Epithelial cell of esophagus (primary cell): ENCODE measurements around the gene KCNT1.

Experiments used
- DNase-seq: peaks from one replicate; pipeline ENCODE4 v3.0.0; 2010; ENCODE audit warnings: low read depth
- H3K4me3 ChIP-seq: 2 replicates; pipeline ENCODE4 v1.5.1; 2011; ENCODE audit warnings: mild to moderate bottlenecking, low read length, control low read depth
- TF ChIP-seq, protein P1 (sequence below): IDR thresholded peaks from 2 replicates; pipeline ENCODE4 v1.5.1; 2011; ENCODE audit warnings: low read depth, mild to moderate bottlenecking, low read length, control low read depth, inconsistent platforms; ENCODE audit not compliant: insufficient read depth; ENCODE audit errors: missing control alignments

KCNT1 gene

DNA sequence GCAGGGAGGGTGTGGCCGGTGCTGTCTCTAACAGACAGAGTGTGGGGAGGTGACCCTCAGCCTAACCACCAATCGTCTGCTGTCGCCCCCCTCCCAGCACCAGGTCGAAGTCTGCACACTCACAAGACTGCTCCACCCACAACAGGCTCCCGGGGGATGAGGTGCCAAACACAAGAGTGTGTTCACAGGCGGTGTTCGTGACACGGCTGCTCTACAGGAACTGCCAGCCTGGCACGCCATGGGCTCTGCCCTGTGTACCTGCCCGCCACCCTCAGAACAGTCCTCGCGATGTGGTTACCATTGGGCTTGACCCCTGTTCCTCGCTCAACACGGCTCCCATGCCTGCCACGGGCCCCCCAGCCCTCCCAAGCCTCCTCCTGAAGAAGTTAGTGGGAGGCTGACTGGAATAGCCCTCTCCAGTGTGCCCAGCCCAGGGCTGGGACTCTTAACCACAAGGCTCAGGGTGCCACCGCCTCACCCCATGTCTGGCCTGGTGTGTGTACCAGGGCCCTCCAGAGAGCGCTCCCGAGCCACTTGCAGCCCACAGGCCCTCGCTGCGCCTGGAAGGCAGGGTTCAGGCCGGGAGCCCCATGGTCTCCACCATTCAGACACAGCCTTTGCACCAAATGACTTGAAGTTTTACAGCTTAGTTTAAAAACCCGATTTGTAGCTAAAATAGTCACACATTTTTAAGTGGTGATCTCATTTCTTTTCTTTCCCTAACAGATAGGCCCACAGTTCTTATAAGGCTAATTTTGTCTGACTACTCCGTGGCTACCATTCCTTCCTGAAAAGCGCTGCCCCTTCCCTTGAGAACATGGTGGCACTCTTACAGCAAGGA lies 102.8 kb downstream of the KCNT1 start:
- TF ChIP-seq, protein P1, sequence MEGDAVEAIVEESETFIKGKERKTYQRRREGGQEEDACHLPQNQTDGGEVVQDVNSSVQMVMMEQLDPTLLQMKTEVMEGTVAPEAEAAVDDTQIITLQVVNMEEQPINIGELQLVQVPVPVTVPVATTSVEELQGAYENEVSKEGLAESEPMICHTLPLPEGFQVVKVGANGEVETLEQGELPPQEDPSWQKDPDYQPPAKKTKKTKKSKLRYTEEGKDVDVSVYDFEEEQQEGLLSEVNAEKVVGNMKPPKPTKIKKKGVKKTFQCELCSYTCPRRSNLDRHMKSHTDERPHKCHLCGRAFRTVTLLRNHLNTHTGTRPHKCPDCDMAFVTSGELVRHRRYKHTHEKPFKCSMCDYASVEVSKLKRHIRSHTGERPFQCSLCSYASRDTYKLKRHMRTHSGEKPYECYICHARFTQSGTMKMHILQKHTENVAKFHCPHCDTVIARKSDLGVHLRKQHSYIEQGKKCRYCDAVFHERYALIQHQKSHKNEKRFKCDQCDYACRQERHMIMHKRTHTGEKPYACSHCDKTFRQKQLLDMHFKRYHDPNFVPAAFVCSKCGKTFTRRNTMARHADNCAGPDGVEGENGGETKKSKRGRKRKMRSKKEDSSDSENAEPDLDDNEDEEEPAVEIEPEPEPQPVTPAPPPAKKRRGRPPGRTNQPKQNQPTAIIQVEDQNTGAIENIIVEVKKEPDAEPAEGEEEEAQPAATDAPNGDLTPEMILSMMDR, result no peak
- DNase-seq, result no peak
- H3K4me3 ChIP-seq, result no peak overlapping the region

DNA sequence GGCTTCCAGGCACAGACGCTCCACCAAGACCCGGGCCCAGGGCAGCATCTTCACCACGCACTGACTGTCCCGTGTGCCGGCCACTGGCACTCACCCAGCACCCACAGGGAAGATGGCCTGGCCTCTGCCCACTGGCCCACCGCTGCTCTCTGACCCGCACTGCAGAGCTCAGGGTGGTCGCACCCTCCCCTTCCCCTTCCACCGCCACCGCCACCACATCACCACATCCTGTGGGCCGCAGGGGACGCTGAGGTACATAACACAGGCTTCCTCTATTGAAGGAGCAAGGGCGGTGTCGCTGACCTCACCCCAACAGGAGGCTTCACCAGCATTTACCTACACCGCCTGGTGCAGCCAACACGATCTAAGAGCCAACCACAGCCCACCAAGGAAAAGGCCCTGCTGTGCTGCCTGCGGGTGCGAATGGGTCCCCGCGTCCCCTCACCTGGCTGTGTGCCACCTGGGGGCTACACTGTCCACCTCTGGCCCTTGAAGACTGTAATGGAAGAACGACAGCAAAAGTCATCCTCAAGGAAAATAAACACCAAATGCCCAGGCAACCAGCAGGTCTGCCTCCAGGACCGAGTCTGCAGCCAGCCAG lies 103.5 kb downstream of the KCNT1 start:
- TF ChIP-seq, protein P1, result no peak
- DNase-seq, result no peak
- no peak overlapping the region for H3K4me3 ChIP-seq

DNA sequence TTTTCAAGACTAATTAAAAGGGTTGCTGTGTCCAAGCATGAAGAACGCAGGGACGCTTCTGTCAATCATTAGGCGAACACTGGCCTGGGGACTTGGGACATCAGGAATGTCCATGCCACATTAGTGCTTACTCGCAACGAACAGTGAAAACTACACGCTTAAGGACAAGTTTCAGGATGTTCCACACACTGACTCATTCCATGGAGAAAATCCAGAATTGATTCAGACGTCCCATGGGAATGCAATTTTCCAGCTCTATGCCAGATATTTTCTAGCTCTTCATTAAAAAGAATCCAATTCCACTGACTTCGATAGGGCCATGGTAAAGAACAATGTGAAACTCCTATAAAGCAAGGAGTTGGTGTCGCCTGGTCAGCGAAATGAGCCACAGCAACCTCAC lies 107.2 kb downstream of the KCNT1 start:
- no peak overlapping the region for H3K4me3 ChIP-seq
- no peak for DNase-seq
- TF ChIP-seq, protein P1, result no peak

DNA sequence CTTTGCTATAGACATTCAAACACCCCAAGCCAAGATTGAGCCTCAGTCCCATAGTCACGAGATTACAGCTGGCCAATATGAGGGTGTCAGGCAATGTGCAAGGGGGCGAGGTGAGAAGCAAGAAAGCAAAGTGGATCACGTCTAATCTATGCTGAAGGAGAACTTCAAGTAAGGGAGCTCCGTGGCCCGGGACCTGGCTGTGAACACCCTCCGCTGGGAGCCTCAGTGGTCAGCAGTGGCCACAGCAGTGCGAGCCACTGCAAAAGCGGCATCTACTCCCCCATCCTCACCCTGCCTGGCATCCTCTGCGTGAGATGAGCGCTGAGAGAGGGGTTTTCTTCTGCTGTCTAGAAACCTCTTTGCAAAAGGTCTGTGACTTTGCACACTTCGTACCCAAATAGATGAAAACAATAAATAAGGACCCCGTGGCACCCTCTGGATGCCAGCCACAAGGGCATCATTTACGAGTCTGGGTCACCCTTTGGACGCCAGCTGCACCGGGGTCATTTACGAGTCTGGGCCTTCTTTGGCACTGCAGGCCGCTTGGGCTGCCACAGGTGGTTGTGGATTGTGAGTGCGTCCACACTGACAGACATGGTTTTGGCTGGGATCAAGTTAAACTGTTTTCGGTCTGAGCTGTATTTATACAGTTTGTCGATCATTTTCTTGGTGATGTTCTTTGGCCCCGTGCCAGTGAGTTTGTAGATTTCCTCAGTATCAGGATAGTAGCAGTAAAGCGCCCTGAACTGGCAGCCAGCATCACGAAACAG lies 109.0 kb downstream of the KCNT1 start:
- no peak overlapping the region for H3K4me3 ChIP-seq
- DNase-seq, result no peak
- TF ChIP-seq, protein P1, result no peak

DNA sequence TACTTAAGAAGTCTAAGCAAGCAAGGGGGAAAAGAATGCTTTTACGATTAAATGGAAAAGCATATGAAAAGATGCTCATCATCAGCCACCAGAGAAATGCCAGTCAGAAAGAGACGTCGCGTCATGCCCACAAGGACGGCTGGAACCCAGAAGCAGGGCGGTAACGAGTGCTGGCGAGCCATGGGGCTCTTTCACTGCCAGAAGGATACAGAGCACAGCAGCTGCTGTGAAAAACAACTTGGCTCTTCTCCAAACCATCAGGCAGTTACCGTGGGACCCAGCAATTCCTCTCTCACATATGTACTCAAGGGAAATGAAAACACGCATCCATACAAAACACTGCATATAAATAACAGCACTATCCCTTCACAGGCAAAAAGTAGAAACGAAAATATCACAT lies 109.8 kb downstream of the KCNT1 start:
- TF ChIP-seq, protein P1, result no peak
- H3K4me3 ChIP-seq, result no peak overlapping the region
- no peak for DNase-seq

DNA sequence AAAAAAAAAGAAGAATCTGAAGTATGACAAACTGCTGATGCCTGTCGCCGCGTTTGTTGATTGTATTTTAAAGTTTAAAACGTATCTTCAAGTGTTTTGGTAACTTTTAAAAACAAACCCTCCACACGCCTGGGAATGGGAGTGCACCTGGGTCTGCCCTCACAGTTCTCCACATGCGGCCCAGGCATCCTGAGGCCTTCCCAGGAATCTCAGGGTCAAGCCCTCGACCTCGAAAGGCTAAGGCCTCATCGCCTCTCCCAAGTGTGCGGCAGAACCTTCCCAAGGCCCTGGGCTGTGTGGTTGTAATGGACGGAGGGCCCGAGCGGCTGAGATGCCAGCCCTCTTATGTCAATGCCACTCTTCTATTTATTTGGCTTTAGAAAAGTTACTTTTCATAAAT lies 111.0 kb downstream of the KCNT1 start:
- no peak overlapping the region for H3K4me3 ChIP-seq
- TF ChIP-seq, protein P1, result no peak
- no peak for DNase-seq
